A549 (cell line): ENCODE measurements around the gene SLC9A1. TPM values are rescaled to one million over a fixed set of nuclear protein-coding genes. Genes with fewer than 3 reads are reported as not detected.

Experiments
- ATAC-seq, 2 experiments: fragments of 200-7000 bp in 1 of 2; fragments of >200 bp in 1 of 2; cut with Nextera tagmentation in 1 of 2; cut with Tn5 transposase in 1 of 2; 3 replicates each; pipeline versions ENCODE4 v1.8.0 to v1.9.1; 2018 to 2020; ENCODE audit warnings: mild to moderate bottlenecking in 1 of 2, moderate library complexity in 1 of 2
- CTCF ChIA-PET: fragments of 300-600 bp; sonication (Branson Sonifier 250); formaldehyde crosslinking; extraction: SDS; loops from one replicate; lab custom pipeline; 2021; ENCODE audit warnings: antibody characterized with exemption, inconsistent platforms; lab: Yijun Ruan, JAX
- POLR2A ChIA-PET: fragments of 350-600 bp; formaldehyde crosslinking; extraction: SDS; loops from one replicate; lab custom pipeline; 2021; ENCODE audit warnings: antibody characterized with exemption, inconsistent platforms; lab: Yijun Ruan, JAX
- DNase-seq, 2 experiments: peaks; one replicate each; pipeline versions ENCODE4 v3.0.0 to v3.0.0-alpha.2; 2011 to 2016; ENCODE audit warnings: low read depth in 1 of 2, low spot score in 1 of 2
- FAIRE-seq: peaks from 2 replicates; lab custom pipeline; 2011; peaks lifted over from hg19 to GRCh38; lab: Jason Lieb, UNC
- H3K27ac ChIP-seq, 2 experiments: fragments of >200 bp; sonication (Bioruptor Twin); formaldehyde crosslinking; 3 replicates each; pipeline ENCODE4 v1.5.1; 2016 to 2017
- H3K4me1 ChIP-seq: fragments of >200 bp; sonication (Bioruptor Twin); formaldehyde crosslinking; 3 replicates; pipeline ENCODE4 v1.6.1; 2016
- H3K4me2 ChIP-seq: fragments of >200 bp; sonication (Bioruptor Twin); formaldehyde crosslinking; 3 replicates; pipeline ENCODE4 v1.6.1; 2016
- H3K4me3 ChIP-seq: fragments of >200 bp; sonication (Bioruptor Twin); formaldehyde crosslinking; 3 replicates; pipeline ENCODE4 v1.5.1; 2016
- H3K9me3 ChIP-seq: fragments of >200 bp; sonication (Bioruptor Twin); formaldehyde crosslinking; 3 replicates; pipeline ENCODE4 v1.6.1; 2016
- CBX2 ChIP-seq: fragments of 200-600 bp; sonication (generic); IDR thresholded peaks from 2 replicates; pipeline ENCODE4 v1.6.1; 2016; ENCODE audit warnings: low read depth, mild to moderate bottlenecking, borderline replicate concordance
- CBX8 ChIP-seq: fragments of 200-600 bp; sonication (generic); IDR thresholded peaks from 2 replicates; pipeline ENCODE4 v1.6.1; 2016
- CEBPB ChIP-seq, 2 experiments: fragments of >200 bp in 1 of 2; sonication (Bioruptor Twin) in 1 of 2; formaldehyde crosslinking in 1 of 2; IDR thresholded peaks; 2 replicates each; pipeline ENCODE4 v1.6.1; 2012 to 2016
- CHD2 ChIP-seq: fragments of 150-350 bp; IDR thresholded peaks from 2 replicates; pipeline ENCODE4 v1.6.1; 2014; ENCODE audit warnings: low read length; ENCODE audit not compliant: partially characterized antibody
- CHD4 ChIP-seq: fragments of 200-600 bp; sonication (generic); IDR thresholded peaks from 2 replicates; pipeline ENCODE4 v1.6.1; 2016; ENCODE audit warnings: antibody characterized with exemption, mild to moderate bottlenecking, borderline replicate concordance
- EHF ChIP-seq: fragments of 250-450 bp; sonication (Bioruptor Pico); IDR thresholded peaks from 2 replicates; pipeline ENCODE4 v1.5.0; 2020; ENCODE audit warnings: mild to moderate bottlenecking
- FOSL2 ChIP-seq, 2 experiments: fragments of 450-650 bp in 1 of 2; fragments of >200 bp in 1 of 2; sonication (Bioruptor Twin) in 1 of 2; formaldehyde crosslinking; IDR thresholded peaks; 2 replicates each; pipeline versions ENCODE4 v1.5.0 to v1.6.1; 2016 to 2020; ENCODE audit warnings: mild to moderate bottlenecking in 1 of 2, moderate library complexity in 1 of 2
- HOXB13 ChIP-seq: fragments of 250-450 bp; sonication (Bioruptor Pico); IDR thresholded peaks from 2 replicates; pipeline ENCODE4 v1.5.0; 2020; ENCODE audit warnings: low read depth, mild to moderate bottlenecking, moderate library complexity
- JUN ChIP-seq, 2 experiments: fragments of >200 bp; sonication (Bioruptor Twin); formaldehyde crosslinking; IDR thresholded peaks; 2 replicates in 1 of 2; 3 replicates in 1 of 2; pipeline ENCODE4 v1.6.1; 2016 to 2017
- MYC ChIP-seq: IDR thresholded peaks from 2 replicates; pipeline ENCODE4 v1.6.1; 2012; ENCODE audit warnings: mild to moderate bottlenecking, inconsistent platforms, low read length, improper control_type of control experiment, borderline replicate concordance
- NFE2L2 ChIP-seq: fragments of 150-350 bp; conservative IDR thresholded peaks from 2 replicates; pipeline ENCODE4 v1.6.1; 2014; ENCODE audit warnings: low read length
- RAD21 ChIP-seq, 2 experiments: fragments of >200 bp in 1 of 2; sonication (Bioruptor Twin) in 1 of 2; formaldehyde crosslinking in 1 of 2; IDR thresholded peaks in 1 of 2; conservative IDR thresholded peaks in 1 of 2; 2 replicates in 1 of 2; 3 replicates in 1 of 2; pipeline ENCODE4 v1.6.1; 2012 to 2018; ENCODE audit warnings: inconsistent platforms in 1 of 2
- RARB ChIP-seq: fragments of 250-450 bp; sonication (Bioruptor Pico); IDR thresholded peaks from 2 replicates; pipeline ENCODE4 v1.8.0; 2021; ENCODE audit warnings: mild to moderate bottlenecking, moderate library complexity
- SMC3 ChIP-seq: fragments of >200 bp; sonication (Bioruptor Twin); formaldehyde crosslinking; IDR thresholded peaks from 3 replicates; pipeline ENCODE4 v1.6.1; 2018; ENCODE audit warnings: inconsistent platforms
- ZSCAN20 ChIP-seq: fragments of 250-450 bp; sonication (Bioruptor Pico); IDR thresholded peaks from 2 replicates; pipeline ENCODE4 v1.8.0; 2022; ENCODE audit warnings: mild to moderate bottlenecking, moderate library complexity
- WGBS: methylation state at CpG from one replicate; pipeline ENCODE4 v1.1.6; 2017; ENCODE audit errors: missing lambda C conversion rate; 5-methylcytosine and 5-hydroxymethylcytosine counted together
- polyA plus RNA-seq, 4 experiments: library from polyadenylated mRNA; depleted of rRNA in 3 of 4; stranded (reverse); fragments of >200 nt; fragmentation: RNase III in 1 of 4; extraction: RNeasy Plus Mini Kit Qiagen cat#74134 plus additional on column Dnase treatment in 1 of 4; gene quantifications; 2 replicates in 3 of 4; 3 replicates in 1 of 4; pipeline ENCODE4 v1.2.3, GENCODE V29; 2011 to 2017
- TF ChIP-seq, protein P1 (sequence below): fragments of >200 bp; sonication (Bioruptor Twin); formaldehyde crosslinking; IDR thresholded peaks from 3 replicates; pipeline ENCODE4 v1.5.1; 2016
- TF ChIP-seq, protein P2 (sequence below): IDR thresholded peaks from 2 replicates; pipeline ENCODE4 v1.6.1; 2012
- TF ChIP-seq, protein P3 (sequence below): IDR thresholded peaks from 2 replicates; pipeline ENCODE4 v1.6.1; 2012; ENCODE audit warnings: low read depth, borderline replicate concordance
- TF ChIP-seq, protein P4 (sequence below): fragments of >200 bp; sonication (Bioruptor Twin); formaldehyde crosslinking; IDR thresholded peaks from 2 replicates; pipeline ENCODE4 v1.6.1; 2016
- TF ChIP-seq, protein P5 (sequence below): IDR thresholded peaks from 2 replicates; pipeline ENCODE4 v1.6.1; 2012

Gene SLC9A1
- polyA plus RNA-seq, 2 of the 4 experiments (the other 2 are of a cell fraction) = 7.4 to 8.0 TPM

DNA sequence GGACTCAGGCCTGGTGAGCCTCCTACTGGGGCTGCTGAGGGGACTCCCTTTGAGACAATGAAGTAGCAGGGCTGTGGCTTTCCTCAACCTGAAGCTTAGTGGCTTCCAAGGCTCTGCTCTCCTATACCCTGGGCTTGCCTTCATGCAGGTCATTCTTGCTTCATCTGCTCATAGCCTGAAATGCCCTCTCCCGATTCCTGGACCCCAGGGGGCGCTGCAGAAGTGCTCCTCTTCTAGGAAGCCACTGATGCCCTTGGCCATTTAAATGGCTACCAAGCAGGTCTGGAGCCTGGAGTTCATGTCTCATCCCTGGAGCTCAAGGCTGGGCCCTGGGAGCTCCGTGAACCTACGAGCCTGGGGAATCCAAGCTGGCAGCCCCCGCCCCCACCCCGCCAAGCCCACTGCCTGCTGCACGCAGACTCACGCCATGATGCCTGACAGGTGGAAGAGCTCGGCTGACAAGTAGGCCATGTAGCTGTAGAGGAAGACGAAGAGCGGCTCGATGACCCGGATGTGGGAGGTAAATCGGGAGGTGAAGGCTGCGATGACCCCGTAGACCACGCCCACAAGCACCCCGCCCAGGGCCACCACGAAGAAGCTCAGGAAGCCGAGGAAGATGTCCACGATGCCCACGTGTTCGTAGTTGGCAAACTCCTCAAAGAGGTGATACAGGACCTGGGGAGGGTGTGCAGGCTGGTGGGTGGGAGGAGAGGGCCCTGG lies 45.7 kb downstream of the SLC9A1 start:
- WGBS = 86% methylated on average over 18 of the region's 23 CpGs
- POLR2A ChIA-PET = no interaction called here
- peaks cover 33% of the 10 kb centered on the region for H3K4me1 ChIP-seq
- CTCF ChIA-PET = interaction anchor here (0.9 to 5.2 kb wide), 9 partner anchors 8 to 190 kb away, joined by 3 to 32 read pairs (median 4); no protein-coding TSS in a partner anchor
- no peaks in the 10 kb centered on the region for H3K9me3 ChIP-seq
- no peak overlapping the region for H3K27ac ChIP-seq
- TF ChIP-seq, protein P1, sequence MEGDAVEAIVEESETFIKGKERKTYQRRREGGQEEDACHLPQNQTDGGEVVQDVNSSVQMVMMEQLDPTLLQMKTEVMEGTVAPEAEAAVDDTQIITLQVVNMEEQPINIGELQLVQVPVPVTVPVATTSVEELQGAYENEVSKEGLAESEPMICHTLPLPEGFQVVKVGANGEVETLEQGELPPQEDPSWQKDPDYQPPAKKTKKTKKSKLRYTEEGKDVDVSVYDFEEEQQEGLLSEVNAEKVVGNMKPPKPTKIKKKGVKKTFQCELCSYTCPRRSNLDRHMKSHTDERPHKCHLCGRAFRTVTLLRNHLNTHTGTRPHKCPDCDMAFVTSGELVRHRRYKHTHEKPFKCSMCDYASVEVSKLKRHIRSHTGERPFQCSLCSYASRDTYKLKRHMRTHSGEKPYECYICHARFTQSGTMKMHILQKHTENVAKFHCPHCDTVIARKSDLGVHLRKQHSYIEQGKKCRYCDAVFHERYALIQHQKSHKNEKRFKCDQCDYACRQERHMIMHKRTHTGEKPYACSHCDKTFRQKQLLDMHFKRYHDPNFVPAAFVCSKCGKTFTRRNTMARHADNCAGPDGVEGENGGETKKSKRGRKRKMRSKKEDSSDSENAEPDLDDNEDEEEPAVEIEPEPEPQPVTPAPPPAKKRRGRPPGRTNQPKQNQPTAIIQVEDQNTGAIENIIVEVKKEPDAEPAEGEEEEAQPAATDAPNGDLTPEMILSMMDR = peak; percentile 24; the same call in 1 of the 3 replicates
- TF ChIP-seq RAD21 (conservative IDR thresholded peaks at IDR 0.05 in 1 of 2, IDR thresholded peaks at IDR 0.05 in 1 of 2) (peak in 1 of 2 experiments; percentile 32; a peak in 2 of 5 replicates), JUN (IDR thresholded peaks at IDR 0.05) (no peak), SMC3 (0 out of 3 replicates have a peak, but pooled peaks have one; percentile 12)
- DNase-seq = peak; percentile 23 to 52
- H3K4me3 ChIP-seq = no peak overlapping the region
- H3K4me2 ChIP-seq = no peak overlapping the region
- ATAC-seq = peak in 1 of 2 experiments; percentile 47; a peak in 3 of 6 replicates
- no peak for FAIRE-seq

DNA sequence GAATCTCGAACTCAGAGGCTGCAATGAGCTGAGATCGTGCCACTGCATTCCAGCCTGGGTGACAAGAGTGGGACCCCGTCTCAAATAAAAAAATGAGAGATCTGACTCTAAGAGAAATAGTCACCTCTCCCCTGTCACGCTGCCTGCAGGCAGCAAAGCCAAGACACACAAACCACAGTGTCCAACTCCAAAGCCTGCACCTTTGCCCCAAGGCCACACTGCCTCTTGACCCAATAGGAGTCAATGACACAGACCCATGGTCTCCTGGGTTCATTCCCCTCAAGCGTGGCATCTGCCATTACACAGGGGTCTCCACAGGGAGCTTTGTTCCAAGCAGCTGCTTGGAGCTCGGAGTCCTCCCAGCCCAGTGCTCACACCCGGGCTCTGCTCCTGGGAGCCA lies 46.3 kb downstream of the SLC9A1 start:
- FAIRE-seq (no peak), ATAC-seq (no peak), DNase-seq (no peak)
- Histone ChIP-seq H3K9me3 (no peaks in the 10 kb centered on the region), H3K27ac (no peak overlapping the region), H3K4me3 (no peak overlapping the region), H3K4me1 (peaks cover 33% of the 10 kb centered on the region), H3K4me2 (no peak overlapping the region)
- CTCF ChIA-PET = interaction anchor here (0.9 to 5.2 kb wide), 7 partner anchors 8 to 191 kb away, joined by 3 to 32 read pairs (median 4); no protein-coding TSS in a partner anchor
- POLR2A ChIA-PET = no interaction called here
- TF ChIP-seq EHF (no peak), MYC (no peak), CHD2 (no peak), CBX8 (no peak), CHD4 (no peak), RAD21 (conservative IDR thresholded peaks at IDR 0.05 in 1 of 2, IDR thresholded peaks at IDR 0.05 in 1 of 2) (no peak), FOSL2 (IDR thresholded peaks at IDR 0.05) (no peak), FOSL2 (CRISPR knock-in tag; IDR thresholded peaks at IDR 0.05) (no peak), CBX2 (no peak), RARB (CRISPR knock-in tag) (no peak), HOXB13 (CRISPR knock-in tag) (no peak), NFE2L2 (no peak), CEBPB (IDR thresholded peaks at IDR 0.05) (no peak), ZSCAN20 (CRISPR knock-in tag) (no peak)
- TF ChIP-seq, protein P2, sequence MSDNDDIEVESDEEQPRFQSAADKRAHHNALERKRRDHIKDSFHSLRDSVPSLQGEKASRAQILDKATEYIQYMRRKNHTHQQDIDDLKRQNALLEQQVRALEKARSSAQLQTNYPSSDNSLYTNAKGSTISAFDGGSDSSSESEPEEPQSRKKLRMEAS = no peak
- TF ChIP-seq, protein P3, sequence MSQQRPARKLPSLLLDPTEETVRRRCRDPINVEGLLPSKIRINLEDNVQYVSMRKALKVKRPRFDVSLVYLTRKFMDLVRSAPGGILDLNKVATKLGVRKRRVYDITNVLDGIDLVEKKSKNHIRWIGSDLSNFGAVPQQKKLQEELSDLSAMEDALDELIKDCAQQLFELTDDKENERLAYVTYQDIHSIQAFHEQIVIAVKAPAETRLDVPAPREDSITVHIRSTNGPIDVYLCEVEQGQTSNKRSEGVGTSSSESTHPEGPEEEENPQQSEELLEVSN = no peak
- TF ChIP-seq, protein P4, sequence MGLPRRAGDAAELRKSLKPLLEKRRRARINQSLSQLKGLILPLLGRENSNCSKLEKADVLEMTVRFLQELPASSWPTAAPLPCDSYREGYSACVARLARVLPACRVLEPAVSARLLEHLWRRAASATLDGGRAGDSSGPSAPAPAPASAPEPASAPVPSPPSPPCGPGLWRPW = no peak
- TF ChIP-seq, protein P1 = no peak
- TF ChIP-seq, protein P5, sequence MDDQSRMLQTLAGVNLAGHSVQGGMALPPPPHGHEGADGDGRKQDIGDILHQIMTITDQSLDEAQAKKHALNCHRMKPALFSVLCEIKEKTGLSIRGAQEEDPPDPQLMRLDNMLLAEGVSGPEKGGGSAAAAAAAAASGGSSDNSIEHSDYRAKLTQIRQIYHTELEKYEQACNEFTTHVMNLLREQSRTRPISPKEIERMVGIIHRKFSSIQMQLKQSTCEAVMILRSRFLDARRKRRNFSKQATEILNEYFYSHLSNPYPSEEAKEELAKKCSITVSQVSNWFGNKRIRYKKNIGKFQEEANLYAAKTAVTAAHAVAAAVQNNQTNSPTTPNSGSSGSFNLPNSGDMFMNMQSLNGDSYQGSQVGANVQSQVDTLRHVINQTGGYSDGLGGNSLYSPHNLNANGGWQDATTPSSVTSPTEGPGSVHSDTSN = no peak
- 98% methylated on average over 6 of the region's 7 CpGs for WGBS
